ENCODE measurements around the gene IRF2BP2. TPM values are rescaled to one million over a fixed set of nuclear protein-coding genes. Genes with fewer than 3 reads are reported as not detected.

IRF2BP2 gene
- polyA plus RNA-seq, 1 experiment, result 20.7 TPM

- DNase-seq (ENCODE audit: low read depth), result no peak
- no peak overlapping the region for H3K4me3 ChIP-seq (ENCODE audit: low read depth, low read length)
- CTCF ChIA-PET, result interaction anchor here (0.9 kb wide), 1 partner anchor 9 kb away, joined by 6 read pairs; no protein-coding TSS in a partner anchor
- no peak for TF ChIP-seq CTCF (IDR thresholded peaks at IDR 0.05; ENCODE audit: insufficient read depth, low read depth, low read length)
- POLR2A ChIA-PET, result no interaction called here
- no peaks in the 10 kb centered on the region for H3K27me3 ChIP-seq (ENCODE audit: control insufficient read depth, insufficient read depth, low read length)
- no peaks in the 10 kb centered on the region for H3K36me3 ChIP-seq (ENCODE audit: control insufficient read depth, insufficient read depth, low read length)
These were observed 31.9 kb downstream of the IRF2BP2 start for GRCh38 chr1:234578087-234578486.

- ChIA-PET POLR2A (no interaction called here), CTCF (interaction anchor here (0.9 kb wide), 1 partner anchor 74 kb away, joined by 3 read pairs; no protein-coding TSS in a partner anchor)
- H3K4me3 ChIP-seq (ENCODE audit: low read depth, low read length), result no peak overlapping the region
- DNase-seq (ENCODE audit: low read depth), result no peak
- H3K36me3 ChIP-seq (ENCODE audit: control insufficient read depth, insufficient read depth, low read length), result no peaks in the 10 kb centered on the region
- no peak for TF ChIP-seq CTCF (IDR thresholded peaks at IDR 0.05; ENCODE audit: insufficient read depth, low read depth, low read length)
- H3K27me3 ChIP-seq (ENCODE audit: control insufficient read depth, insufficient read depth, low read length), result no peaks in the 10 kb centered on the region
These were observed 36.2 kb downstream of the IRF2BP2 start for GRCh38 chr1:234573711-234574299.

GRCh38 chr1:234572966-234573365, 37.0 kb downstream of the IRF2BP2 start:
- ChIA-PET POLR2A (no interaction called here), CTCF (interaction anchor here (1.6 kb wide), 1 partner anchor 19 kb away, joined by 4 read pairs; no protein-coding TSS in a partner anchor)
- H3K36me3 ChIP-seq (ENCODE audit: control insufficient read depth, insufficient read depth, low read length), result no peaks in the 10 kb centered on the region
- no peak for TF ChIP-seq CTCF (IDR thresholded peaks at IDR 0.05; ENCODE audit: insufficient read depth, low read depth, low read length)
- H3K27me3 ChIP-seq (ENCODE audit: control insufficient read depth, insufficient read depth, low read length), result no peaks in the 10 kb centered on the region
- no peak for DNase-seq (ENCODE audit: low read depth)
- no peak overlapping the region for H3K4me3 ChIP-seq (ENCODE audit: low read depth, low read length)

GRCh38 chr1:234571702-234572101, 38.3 kb downstream of the IRF2BP2 start:
- TF ChIP-seq CTCF (IDR thresholded peaks at IDR 0.05; ENCODE audit: insufficient read depth, low read depth, low read length), result no peak
- POLR2A ChIA-PET, result no interaction called here
- CTCF ChIA-PET, result interaction anchor here (0.7 to 1.6 kb wide), 2 partner anchors 18 to 20 kb away, joined by 3 to 4 read pairs; no protein-coding TSS in a partner anchor
- no peak overlapping the region for H3K4me3 ChIP-seq (ENCODE audit: low read depth, low read length)
- H3K27me3 ChIP-seq (ENCODE audit: control insufficient read depth, insufficient read depth, low read length), result no peaks in the 10 kb centered on the region
- no peaks in the 10 kb centered on the region for H3K36me3 ChIP-seq (ENCODE audit: control insufficient read depth, insufficient read depth, low read length)
- DNase-seq (ENCODE audit: low read depth), result no peak

- no peak for DNase-seq (ENCODE audit: low read depth)
- Histone ChIP-seq H3K27me3 (ENCODE audit: control insufficient read depth, insufficient read depth, low read length) (no peaks in the 10 kb centered on the region), H3K4me3 (ENCODE audit: low read depth, low read length) (no peak overlapping the region), H3K36me3 (ENCODE audit: control insufficient read depth, insufficient read depth, low read length) (no peaks in the 10 kb centered on the region)
- ChIA-PET CTCF (no interaction called here), POLR2A (no interaction called here)
- TF ChIP-seq CTCF (IDR thresholded peaks at IDR 0.05; ENCODE audit: insufficient read depth, low read depth, low read length), result no peak
These were observed 39.5 kb downstream of the IRF2BP2 start for GRCh38 chr1:234570329-234571120.

All from BJ (cell line).